Heart right ventricle (tissue), 16 donors: ENCODE data around the gene AACS. TPM values are rescaled to one million over a fixed set of nuclear protein-coding genes. Genes with fewer than 3 reads are reported as not detected.

Experiments
- ATAC-seq, 8 donors: fragments of 200-7000 bp; cut with Tn5 transposase; one replicate each; pipeline ENCODE4 v1.9.1; 2020; ENCODE audit warnings: mild to moderate bottlenecking in 8 of 8, moderate library complexity in 8 of 8, moderate number of reproducible peaks in 1 of 8
- DNase-seq, 2 donors: peaks; one replicate each; pipeline ENCODE4 v3.0.0-alpha.2; 2020
- H3K27ac ChIP-seq, 10 donors: fragments of 200-600 bp; sonication (generic) in 2 of 10; one replicate each; pipeline versions ENCODE4 v1.5.0 to v1.8.0; 2020 to 2022; ENCODE audit warnings: mild to moderate bottlenecking in 3 of 10
- H3K27me3 ChIP-seq, 7 donors: fragments of 200-600 bp; one replicate each; pipeline ENCODE4 v1.8.0; 2021 to 2022; ENCODE audit warnings: mild to moderate bottlenecking in 2 of 7
- H3K36me3 ChIP-seq, 9 donors: fragments of 200-600 bp; sonication (generic) in 1 of 9; one replicate each; pipeline versions ENCODE4 v1.5.0 to v1.8.0; 2020 to 2022; ENCODE audit warnings: mild to moderate bottlenecking in 2 of 9
- H3K4me1 ChIP-seq, 9 donors: fragments of 200-600 bp; sonication (generic) in 1 of 9; one replicate each; pipeline versions ENCODE4 v1.5.0 to v1.8.0; 2020 to 2022; ENCODE audit warnings: mild to moderate bottlenecking in 4 of 9
- H3K4me3 ChIP-seq, 10 donors: fragments of 200-600 bp; sonication (generic) in 2 of 10; one replicate each; pipeline versions ENCODE4 v1.5.0 to v1.8.0; 2020 to 2022; ENCODE audit warnings: mild to moderate bottlenecking in 7 of 10, moderate library complexity in 2 of 10
- H3K9me3 ChIP-seq, 11 donors: fragments of 200-600 bp in 10 of 11; sonication (generic) in 2 of 11; one replicate each; pipeline versions ENCODE4 v1.5.0 to v1.8.0; 2013 to 2022; ENCODE audit warnings: mild to moderate bottlenecking in 2 of 11, control low read depth in 1 of 11, moderate library complexity in 1 of 11
- CTCF ChIP-seq, 9 donors: fragments of 200-600 bp; sonication (generic) in 2 of 9; IDR thresholded peaks; one replicate each; pipeline versions ENCODE4 v1.5.0 to v1.8.0; 2021 to 2022; ENCODE audit warnings: antibody characterized with exemption in 9 of 9, mild to moderate bottlenecking in 5 of 9, moderate library complexity in 1 of 9
- WGBS, 2 donors: extraction: QIAGEN DNeasy Blood & Tissue Kit; methylation state at CpG; one replicate each; pipeline ENCODE4 v1.1.7; 2013; ENCODE audit warnings: inconsistent platforms in 1 of 2; 5-methylcytosine and 5-hydroxymethylcytosine counted together
- intact Hi-C, 10 donors: fragments of 100-400 bp; cut with DNase I; formaldehyde crosslinking; loops; one replicate each; pipeline versions ENCODE4 v1.11.1 to v1.14.2; 2022
- polyA plus RNA-seq, 2 donors: library from polyadenylated mRNA; stranded (reverse); fragments of 200-250 nt; gene quantifications; one replicate each; pipeline ENCODE4 v1.2.3, GENCODE V29; 2013
- total RNA-seq, 10 donors: library from RNA; stranded (reverse); fragmentation: NEBNext Ultra II Directional in 3 of 10; extraction: Animal tissue kit (Norgen Biotek cat#: 25700) in 3 of 10; gene quantifications; one replicate each; pipeline versions ENCODE4 v1.2.1 to v1.2.4, GENCODE V29; 2021 to 2023
- donor health status: Arrhythmogenic right ventricular cardiomyopathy.
- donor health status: ischemic (EF 13 %, LVEDD 7.1; RV severe dilation, severe dysfunction).
- donor health status: healthy with polysubstance abuse.
- donor health status: DM: no; HTN: yes; CAD: no.
- donor health status: DM: no; HTN: no; CAD: no.
- donor health status: ischemic (EF 25% LVEDD 6.9; RV normal size, moderate dysfunction).
- donor health status: ischemic (EF 25% LVEDD 5.7; RV mildly dilated, moderate dysfunction).
- donor health status: healthy.
- donor health status: DM: yes; HTN: yes; CAD: no.
- donor health status: Ischemic cardiomyopathy.
- donor health status: ischemic (EF 35%, LVEDD 5.7; RV mildly dilated, moderate dysfunction).
- donor health status: nonischemic (EF 11% LVEDD 7.7; RV severe dilation, severe dysfunction).
- donor health status: DM: yes; HTN: yes; CAD: no.
- donor health status: PGD.
- donor health status: ischemic (EF 29% LVEDD 5.4; RV normal size, mild dysfunction).
- donor health status: nonischemic (EF 23%, LVEDD 6.1; RV moderate dilation, normal function).

AACS gene
- total and polyA plus RNA-seq, 12 donors = 8.5 to 19.4 (median 12.1) TPM

GRCh38 chr12:125096894-125097293 is 31.7 kb downstream of the AACS start:
- Histone ChIP-seq H3K9me3 (no peaks in the 10 kb centered on the region), H3K4me1 (peaks cover 0 to 28% (median 4%) of the 10 kb centered on the region in 9 donors), H3K36me3 (peaks cover 0 to 18% (median 0%) of the 10 kb centered on the region in 9 donors), H3K4me3 (no peak overlapping the region), H3K27ac (no peak overlapping the region), H3K27me3 (no peaks in the 10 kb centered on the region)
- WGBS, 2 donors = 89 to 91% methylated on average over 7 of the region's 7 CpGs
- ATAC-seq (no peak), DNase-seq (no peak)
- intact Hi-C loops = loop anchor here in 3 of 10 donors (10.0 kb wide), 1 partner anchor 308 kb away; no protein-coding TSS in a partner anchor
- no peak for TF ChIP-seq CTCF (IDR thresholded peaks at IDR 0.05)

- Histone ChIP-seq H3K4me1 (peaks cover 0 to 24% (median 4%) of the 10 kb centered on the region in 9 donors), H3K36me3 (peaks cover 0 to 15% (median 0%) of the 10 kb centered on the region in 9 donors), H3K27me3 (no peaks in the 10 kb centered on the region), H3K9me3 (no peaks in the 10 kb centered on the region), H3K27ac (no peak overlapping the region), H3K4me3 (no peak overlapping the region)
- intact Hi-C loops = loop anchor here in 3 of 10 donors (10.0 kb wide), 1 partner anchor 307 kb away; no protein-coding TSS in a partner anchor
- 54 to 70% methylated on average over 12 of the region's 12 CpGs for WGBS, 2 donors
- TF ChIP-seq CTCF (IDR thresholded peaks at IDR 0.05) = no peak
- no peak for DNase-seq
- ATAC-seq = peak in 5 of 8 donors; percentile 15 to 45 (median 40)
These were observed 32.2 kb downstream of the AACS start for GRCh38 chr12:125097427-125097826.

GRCh38 chr12:125098676-125099408 is 33.6 kb downstream of the AACS start:
- no peak for TF ChIP-seq CTCF (IDR thresholded peaks at IDR 0.05)
- peaks cover 0 to 23% (median 7%) of the 10 kb centered on the region in 9 donors for H3K36me3 ChIP-seq
- no peaks in the 10 kb centered on the region for H3K27me3 ChIP-seq
- no peaks in the 10 kb centered on the region for H3K9me3 ChIP-seq
- intact Hi-C loops = loop anchor here in 3 of 10 donors (10.0 kb wide), 1 partner anchor 306 kb away; no protein-coding TSS in a partner anchor
- ATAC-seq (no peak), DNase-seq (no peak)
- H3K27ac ChIP-seq = no peak overlapping the region
- 46 to 50% methylated on average over 15 of the region's 15 CpGs for WGBS, 2 donors
- no peak overlapping the region for H3K4me3 ChIP-seq
- peaks cover 0 to 22% (median 4%) of the 10 kb centered on the region in 9 donors for H3K4me1 ChIP-seq

GRCh38 chr12:125099409-125099782 is 34.2 kb downstream of the AACS start:
- peaks cover 0 to 24% (median 11%) of the 10 kb centered on the region in 9 donors for H3K36me3 ChIP-seq
- DNase-seq = no peak
- no peak overlapping the region for H3K4me3 ChIP-seq
- ATAC-seq = no peak
- whole genome bisulfite sequencing, 2 donors = 83 to 86% methylated on average over 7 of the region's 7 CpGs
- intact Hi-C loops = loop anchor here in 3 of 10 donors (10.0 kb wide), 1 partner anchor 305 kb away; no protein-coding TSS in a partner anchor
- H3K27ac ChIP-seq = no peak overlapping the region
- H3K9me3 ChIP-seq = no peaks in the 10 kb centered on the region
- no peaks in the 10 kb centered on the region for H3K27me3 ChIP-seq
- TF ChIP-seq CTCF (IDR thresholded peaks at IDR 0.05) = no peak
- H3K4me1 ChIP-seq = peaks cover 0 to 22% (median 4%) of the 10 kb centered on the region in 9 donors
